GM18508 (cell line): ENCODE results near the gene ARHGAP24.
"Not testable (repeated sequence)": the region's sequence is repeated elsewhere in the genome, so short reads cannot be mapped to it uniquely, and the experiment has no call there.

Source experiments
- ATAC-seq: cut with Tn5 transposase; IDR thresholded peaks from one replicate; pipeline ENCODE4 v1.9.1; 2021; ENCODE audit warnings: moderate number of reproducible peaks; ENCODE audit not compliant: insufficient read depth, unreplicated experiment

Gene ARHGAP24

GRCh38 chr4:85514117-85514516, 39.2 kb downstream of the ARHGAP24 start:
- no peak for ATAC-seq

DNA sequence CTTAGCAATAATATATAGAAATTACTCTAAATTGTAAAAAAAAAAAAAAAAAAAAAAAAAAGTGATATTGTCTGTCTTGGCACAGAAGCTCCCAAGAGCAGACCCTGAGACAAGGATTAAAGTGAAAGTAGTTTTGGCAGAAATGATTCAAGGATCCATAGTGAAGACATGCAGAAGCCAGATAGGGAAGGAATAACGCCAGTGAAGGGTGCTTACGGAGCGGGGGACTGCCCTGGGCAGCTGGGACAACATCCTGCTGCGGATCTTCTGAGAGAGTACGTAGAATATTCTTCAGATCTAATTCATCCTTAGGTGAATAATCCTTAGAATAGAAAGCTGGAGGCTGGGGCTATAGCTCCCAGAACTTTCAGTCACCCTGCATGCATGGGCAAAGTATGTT, 39.8 kb downstream of the ARHGAP24 start:
- no peak for ATAC-seq

- ATAC-seq: no peak
Observed at GRCh38 chr4:85515701-85516100, 40.8 kb downstream of the ARHGAP24 start.

GRCh38 chr4:85518526-85518925, 43.6 kb downstream of the ARHGAP24 start:
- not testable (repeated sequence) for ATAC-seq

DNA sequence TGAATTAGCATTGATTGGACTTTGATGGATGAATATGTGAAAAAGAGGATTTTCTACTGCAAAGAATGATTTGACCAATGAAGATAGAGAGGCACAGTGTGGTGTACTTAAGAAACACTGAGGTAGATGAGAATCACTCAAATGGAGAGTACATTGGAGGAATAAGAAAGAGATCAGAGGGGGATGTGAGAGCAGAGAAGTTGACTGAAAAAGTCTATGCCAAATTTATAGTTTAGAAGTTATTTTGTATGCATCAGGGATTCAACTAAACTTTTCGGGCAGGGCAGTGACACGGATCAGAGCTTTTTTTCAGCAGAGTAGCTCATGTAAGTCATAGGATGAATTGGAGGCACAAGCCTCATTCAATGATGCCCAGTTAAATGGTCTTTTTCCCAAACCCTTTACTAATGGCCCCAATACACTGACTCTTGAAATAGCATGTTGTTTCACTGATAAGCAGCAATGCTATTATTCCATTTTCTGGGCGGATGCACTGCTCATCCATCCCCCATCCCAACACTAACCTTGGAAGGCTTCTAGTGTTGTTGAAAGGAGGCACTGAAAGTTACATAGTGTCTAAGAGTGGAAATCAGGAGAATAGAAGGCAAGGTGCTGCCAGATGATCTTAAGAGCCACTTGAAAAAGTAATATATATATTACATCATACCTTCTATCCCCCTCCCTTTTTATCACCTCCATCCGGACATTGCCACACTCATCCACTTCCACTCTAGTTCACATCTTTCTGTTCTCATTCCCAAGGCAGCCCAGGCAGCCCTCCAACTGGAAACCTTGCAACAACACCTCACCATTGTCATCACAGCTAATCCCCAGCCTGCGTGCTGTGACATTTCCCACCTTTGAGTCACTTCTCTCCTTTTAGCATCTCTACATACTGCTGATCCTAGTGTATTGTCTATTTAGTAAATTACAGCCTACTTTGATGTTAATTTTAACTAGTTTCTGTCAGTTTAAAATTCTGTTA, 46.1 kb downstream of the ARHGAP24 start:
- no peak for ATAC-seq

DNA sequence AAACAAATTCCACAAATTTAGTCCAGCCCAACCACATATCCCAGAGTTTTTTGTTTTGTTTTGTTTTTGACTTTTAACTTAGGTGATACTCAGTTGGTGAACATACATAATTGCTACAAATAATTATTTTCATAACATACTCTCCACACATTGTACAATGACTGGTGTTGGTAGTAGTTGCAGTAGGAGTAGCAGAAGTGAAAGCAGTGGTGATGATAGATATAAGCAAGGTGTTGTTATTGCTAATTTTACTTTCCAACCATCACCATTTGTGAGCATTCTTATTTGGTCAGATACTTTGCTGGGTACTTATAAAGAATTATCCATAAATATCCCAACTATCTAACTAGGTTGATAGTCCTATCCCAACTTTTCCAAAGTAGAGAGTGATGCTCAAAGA, 47.3 kb downstream of the ARHGAP24 start:
- ATAC-seq: no peak

DNA sequence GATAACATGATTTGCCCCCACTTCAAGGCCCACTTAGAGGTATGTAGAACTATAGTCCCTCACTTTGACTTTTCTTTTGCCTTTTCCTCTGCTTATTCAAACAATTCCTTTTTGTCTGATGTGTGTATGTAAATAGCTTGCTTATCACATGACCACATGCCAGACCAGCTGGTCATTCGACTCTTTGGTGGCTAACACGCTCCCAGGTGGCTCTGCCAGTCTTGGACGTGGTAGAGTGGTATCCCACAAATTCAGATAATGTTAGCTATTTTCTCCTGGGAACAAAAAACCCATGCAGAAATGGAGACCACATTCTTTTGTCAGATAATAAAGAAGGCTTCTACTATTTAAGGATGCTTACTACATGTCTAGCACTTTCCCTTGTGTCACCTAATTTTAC, 47.9 kb downstream of the ARHGAP24 start:
- ATAC-seq: no peak

- ATAC-seq: no peak
Observed at GRCh38 chr4:85527815-85528214, 52.9 kb downstream of the ARHGAP24 start.

DNA sequence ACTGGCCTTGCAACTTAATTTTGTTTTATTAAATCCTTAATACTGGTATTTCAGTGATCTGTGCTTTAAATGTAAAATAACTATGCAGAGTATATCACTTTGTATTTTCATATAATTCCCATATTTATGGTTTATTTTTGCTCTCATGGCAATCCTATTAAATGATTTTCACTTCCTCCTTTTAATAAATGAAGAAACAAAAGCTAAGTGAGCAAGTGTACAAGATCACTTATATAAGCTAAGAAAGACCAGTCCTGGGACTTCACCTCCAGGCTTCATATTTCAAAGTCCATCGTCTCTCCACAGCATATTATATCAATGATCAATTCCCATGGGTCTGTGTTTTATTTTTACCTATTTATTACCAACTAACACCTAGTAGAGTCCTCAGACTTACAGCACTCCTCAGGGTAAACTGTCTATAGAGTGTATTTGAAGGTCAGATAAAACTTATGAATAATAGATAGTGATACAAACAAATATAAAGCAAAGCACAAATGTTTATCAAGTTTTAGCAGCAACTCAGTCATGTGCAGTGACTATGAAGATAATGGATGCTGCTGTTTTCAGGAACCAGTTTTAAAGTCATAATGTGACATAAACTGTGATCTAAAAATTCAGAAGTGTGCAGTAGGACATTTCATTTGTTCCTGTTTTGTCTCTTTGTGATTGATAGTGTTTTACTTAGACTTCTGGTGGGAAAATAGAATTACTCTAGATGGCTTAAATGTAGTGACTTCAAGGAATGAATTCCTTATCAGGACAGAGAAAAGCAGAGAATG, 56.8 kb downstream of the ARHGAP24 start:
- no peak for ATAC-seq

DNA sequence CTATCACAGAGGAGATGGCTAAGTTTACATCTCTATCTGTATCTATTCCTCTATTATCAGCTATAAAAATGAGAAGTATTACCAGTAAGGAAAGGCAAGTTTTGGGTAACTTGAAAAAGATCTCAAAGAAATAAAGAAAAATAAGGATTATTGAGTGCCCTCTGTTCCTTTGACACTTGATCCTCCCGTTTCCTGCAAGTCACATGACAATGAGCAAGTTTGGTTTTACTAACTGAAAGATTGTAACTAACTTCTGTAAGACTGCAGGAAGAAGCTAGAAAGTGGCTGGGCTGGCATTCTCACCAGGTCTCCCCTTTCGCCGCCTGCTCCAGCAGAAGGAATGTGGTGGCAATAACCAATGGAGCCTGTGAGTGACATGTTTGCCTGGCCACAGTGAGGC, 59.2 kb downstream of the ARHGAP24 start:
- ATAC-seq: no peak

GRCh38 chr4:85543832-85544231, 68.9 kb downstream of the ARHGAP24 start:
- ATAC-seq: no peak

DNA sequence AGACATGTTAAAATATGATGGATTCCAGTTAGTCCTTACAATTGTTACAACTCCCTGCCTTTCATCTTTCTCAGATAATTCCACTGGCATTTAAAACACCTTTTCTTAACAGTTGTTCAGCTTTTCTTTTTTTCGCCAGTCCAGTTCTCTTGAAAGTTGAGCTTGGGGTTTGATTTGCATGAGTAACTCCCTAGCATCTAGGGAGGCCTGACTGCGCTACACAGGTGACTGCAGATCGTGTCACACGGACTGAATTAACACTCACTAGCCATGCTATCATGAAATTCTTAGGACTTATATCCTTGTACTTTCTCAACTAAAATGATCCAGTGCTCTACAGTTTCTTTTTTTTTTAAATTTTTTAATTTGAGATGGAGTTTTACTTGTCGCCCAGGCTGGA, 69.8 kb downstream of the ARHGAP24 start:
- no peak for ATAC-seq

GRCh38 chr4:85548116-85548515, 73.2 kb downstream of the ARHGAP24 start:
- ATAC-seq: no peak

DNA sequence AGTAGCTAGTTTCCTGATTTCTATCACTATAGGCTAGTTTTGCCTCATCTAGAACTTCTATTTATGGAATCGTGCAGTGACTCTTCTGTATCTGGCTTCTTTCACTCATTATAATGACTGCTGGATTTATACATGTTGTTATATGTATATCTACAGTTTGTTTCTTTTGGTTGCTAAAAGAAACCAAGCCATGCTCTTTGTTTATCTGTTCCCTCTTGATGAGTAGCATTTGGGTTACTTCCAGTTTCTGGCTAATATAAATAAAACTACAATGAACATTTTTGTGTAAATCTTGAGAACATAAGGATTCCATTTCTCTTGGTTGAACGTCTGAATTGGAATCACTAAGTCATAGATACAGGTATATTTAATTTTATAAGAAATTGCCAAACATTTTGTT, 73.9 kb downstream of the ARHGAP24 start:
- ATAC-seq: no peak

DNA sequence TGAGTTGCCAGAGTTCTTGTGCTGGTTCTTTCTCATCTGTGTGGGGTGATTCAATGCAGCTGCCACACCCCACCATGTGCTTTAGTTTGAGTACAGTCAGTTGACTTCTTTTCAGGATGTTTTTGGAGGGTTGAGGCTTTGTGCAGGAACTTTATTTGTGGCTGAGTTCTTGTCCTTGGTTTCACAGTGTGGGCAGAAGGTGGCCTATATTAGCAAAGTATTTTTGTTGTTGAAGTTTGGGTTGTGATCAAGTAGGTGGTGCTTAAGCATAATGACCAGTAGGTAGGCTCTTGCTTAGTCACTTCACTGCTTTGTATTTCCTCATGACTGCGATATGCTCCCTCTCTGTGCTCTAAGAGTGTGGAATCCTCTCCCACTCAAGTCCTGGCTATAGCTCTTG, 80.3 kb downstream of the ARHGAP24 start:
- no peak for ATAC-seq

- ATAC-seq: no peak
Observed at GRCh38 chr4:85556283-85556682, 81.3 kb downstream of the ARHGAP24 start.

- ATAC-seq: peak; percentile 96
Observed at GRCh38 chr4:85557016-85557901, 82.3 kb downstream of the ARHGAP24 start.

DNA sequence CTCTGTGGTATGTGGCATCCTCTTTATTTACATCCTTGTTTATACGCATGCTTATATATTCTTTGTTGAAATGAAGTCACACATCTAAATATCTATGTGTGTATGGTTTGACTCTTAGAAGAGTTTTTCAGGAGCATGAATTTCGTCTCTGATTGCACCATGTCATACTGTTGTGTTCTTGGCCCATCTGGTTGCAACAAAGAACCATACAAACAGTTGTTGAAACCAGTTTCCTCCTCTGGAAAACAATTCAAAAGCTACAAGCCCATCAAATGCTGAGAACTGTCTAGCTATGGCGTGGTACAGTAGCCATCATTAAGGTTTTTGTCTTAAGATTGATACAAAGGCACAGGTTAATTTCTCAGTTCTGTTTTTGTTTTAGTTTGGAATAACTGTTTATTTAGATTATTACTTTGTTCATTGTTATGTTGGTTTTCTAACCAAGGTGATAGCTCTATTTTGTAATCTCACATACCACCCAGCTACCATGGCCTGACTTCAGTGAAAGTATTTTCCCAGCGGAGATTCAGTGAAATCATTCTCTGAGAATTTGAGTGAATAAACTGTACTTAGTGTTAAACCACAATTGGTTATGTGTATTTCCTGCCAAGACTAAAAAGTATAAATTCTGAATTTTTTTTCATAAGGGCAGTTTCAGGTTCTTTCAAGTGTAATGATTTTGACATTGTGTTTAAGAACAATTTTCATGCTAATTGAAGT, 91.0 kb downstream of the ARHGAP24 start:
- ATAC-seq: no peak

DNA sequence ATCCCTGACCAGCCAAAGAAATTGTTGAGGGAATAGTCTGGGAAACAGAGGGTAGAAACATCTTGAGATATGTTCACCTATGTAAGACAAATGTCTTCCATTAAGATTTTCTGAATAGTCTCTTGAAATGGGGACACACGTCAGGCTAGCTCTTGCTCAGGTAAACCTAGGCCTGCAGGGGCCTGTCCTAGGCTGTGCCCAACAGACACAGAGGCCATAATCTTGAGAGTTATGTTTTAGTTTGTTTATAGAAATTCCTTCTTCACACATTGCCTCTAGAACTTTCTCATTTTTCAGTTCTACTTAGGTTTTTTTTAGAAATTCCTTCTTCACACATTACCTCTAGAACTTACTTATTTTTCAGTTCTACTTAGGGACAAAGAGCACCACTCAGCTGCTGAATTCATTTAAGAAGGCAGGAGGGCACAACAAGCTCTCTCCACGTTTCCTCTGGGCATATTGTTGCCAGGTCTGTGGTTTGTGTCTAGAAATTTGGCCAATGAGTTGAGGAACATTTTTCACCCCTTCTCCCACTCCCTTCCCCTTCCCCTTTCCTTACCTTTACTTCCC, 94.9 kb downstream of the ARHGAP24 start:
- no peak for ATAC-seq
